ENCODE measurements around the gene DDAH1.
"Not testable (repeated sequence)": the region's sequence is repeated elsewhere in the genome, so short reads cannot be mapped to it uniquely, and the experiment has no call there.

DDAH1 gene

DNA sequence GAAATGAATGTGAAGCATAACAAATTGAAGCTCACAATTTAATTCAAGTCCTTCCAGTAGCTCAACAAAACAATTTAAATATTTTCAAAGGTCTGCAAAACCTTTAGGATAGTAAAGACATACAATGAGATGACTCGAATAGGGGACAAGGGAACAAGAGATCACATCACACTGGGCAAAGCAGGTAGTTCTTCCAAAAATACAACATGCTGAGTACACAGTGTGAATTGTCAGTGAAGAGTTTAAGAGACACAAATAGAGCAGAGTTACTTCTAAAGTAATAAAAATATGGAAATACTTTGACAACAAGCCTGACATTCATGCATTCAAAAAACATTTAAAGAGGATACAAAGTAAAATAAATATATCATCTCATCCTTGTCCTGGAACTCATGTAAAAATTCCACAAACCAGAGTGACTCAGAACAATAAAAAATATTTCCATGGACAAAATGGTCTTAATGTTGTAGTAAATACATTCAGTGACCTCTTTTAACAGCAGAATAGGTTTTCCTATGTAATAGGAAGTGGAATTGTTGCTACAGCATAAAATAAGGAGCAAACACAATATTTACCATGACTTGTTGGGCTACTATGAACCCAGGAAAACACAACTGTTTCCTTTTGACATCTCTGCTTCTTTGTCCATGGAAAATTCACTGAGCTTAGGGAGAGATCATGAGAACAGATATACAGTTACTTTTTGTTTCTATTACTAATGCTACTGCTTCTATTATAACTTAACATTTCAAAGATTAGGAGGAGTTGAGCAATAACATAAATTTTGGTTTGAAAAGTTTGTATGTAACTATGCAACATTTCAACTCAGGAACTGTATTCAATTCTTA is 104.9 kb downstream of the DDAH1 start:
- no peak for DNase-seq (ENCODE audit: low spot score)

GRCh38 chr1:85358702-85359438 is 106.1 kb downstream of the DDAH1 start:
- no peak for DNase-seq (ENCODE audit: low spot score)

DNA sequence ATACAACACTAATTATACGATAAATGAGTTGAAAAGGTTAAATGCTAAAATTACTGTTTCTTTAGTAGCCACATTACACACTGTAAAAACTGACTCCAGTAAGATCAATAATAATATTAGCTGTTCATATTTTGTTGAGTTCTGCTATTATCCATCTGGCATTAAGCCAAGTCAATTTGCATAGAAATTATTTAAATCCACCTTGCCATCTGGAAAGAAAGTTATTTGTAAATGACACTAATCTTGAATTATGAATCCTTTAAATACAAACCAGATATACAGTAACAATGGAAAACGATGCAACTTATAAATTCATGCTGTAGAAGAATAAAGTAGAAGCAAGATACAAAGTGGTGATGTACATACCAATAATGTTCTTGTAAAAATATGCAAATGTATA is 107.1 kb downstream of the DDAH1 start:
- no peak for DNase-seq (ENCODE audit: low spot score)

- DNase-seq (ENCODE audit: low spot score), result no peak
Observed at GRCh38 chr1:85356130-85356529, 108.8 kb downstream of the DDAH1 start.

DNA sequence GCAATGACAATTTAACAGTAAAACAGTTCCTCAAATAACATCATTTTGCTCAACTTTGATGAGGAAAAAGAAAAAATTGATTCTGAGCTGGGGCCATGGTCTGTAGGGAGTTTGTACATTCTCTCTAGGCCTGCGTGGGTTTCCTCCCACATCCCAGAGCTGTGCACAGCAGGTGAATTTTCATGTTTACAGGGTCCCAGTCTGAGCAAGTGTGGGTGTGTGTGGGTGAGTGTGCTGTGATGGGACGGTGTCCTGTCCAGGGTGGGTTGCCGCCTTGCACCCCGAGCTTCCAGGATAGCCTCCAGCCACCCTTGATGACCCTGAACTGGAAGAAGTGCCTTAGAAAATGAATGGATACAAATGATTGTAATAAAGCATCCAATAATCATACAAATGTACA is 112.9 kb downstream of the DDAH1 start:
- no peak for DNase-seq (ENCODE audit: low spot score)

DNA sequence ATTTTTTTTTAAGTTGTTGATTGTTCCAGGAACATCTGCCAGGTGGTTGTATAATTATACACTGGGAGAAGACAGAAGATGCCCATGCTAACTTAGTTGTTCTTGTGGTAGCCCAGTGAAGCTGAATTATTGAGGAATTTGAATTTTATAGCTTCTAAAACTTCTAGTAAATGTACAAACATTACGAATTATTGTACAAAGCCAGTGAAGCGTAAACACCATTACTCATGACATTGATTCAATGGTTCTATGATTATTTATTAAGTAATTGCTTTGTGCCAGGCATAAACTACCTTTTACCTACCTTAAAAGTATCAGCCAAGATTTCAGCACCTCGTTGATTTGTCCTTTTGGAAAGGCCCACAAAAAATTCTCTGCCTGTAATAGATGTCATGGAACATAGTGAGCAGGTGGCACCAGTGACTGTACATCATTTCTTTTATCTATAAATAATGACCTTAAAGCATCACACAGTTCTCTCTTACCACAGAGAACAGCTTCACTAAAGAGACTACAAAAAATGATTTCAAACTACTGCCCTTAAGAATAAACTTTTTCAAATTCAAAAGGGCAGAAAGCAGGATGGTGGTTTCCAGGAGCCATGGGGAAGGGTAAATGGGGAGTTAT is 113.6 kb downstream of the DDAH1 start:
- DNase-seq (ENCODE audit: low spot score), result no peak

DNA sequence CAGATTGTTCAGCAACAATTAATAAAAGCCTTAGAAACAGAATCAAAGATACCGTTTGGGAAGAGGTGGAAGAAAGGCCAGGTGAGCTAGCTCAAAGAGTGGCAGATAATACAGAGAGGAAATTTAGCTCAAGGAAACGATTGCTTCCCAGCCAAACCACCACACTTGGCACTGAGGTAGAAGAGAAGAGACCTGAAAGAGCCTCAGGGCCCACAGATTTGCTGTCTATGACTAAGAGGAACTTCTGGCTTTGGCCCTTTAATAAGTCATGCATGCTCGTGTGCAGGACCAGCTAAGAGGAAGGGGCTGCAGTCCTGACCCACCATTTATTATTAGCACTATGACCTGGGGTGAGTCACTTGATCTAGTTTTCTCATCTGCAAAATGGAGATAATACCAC is 115.7 kb downstream of the DDAH1 start:
- DNase-seq (ENCODE audit: low spot score), result no peak

GRCh38 chr1:85347908-85348307 is 117.1 kb downstream of the DDAH1 start:
- no peak for DNase-seq (ENCODE audit: low spot score)

GRCh38 chr1:85347275-85347674 is 117.7 kb downstream of the DDAH1 start:
- not testable (repeated sequence) for DNase-seq (ENCODE audit: low spot score)

DNA sequence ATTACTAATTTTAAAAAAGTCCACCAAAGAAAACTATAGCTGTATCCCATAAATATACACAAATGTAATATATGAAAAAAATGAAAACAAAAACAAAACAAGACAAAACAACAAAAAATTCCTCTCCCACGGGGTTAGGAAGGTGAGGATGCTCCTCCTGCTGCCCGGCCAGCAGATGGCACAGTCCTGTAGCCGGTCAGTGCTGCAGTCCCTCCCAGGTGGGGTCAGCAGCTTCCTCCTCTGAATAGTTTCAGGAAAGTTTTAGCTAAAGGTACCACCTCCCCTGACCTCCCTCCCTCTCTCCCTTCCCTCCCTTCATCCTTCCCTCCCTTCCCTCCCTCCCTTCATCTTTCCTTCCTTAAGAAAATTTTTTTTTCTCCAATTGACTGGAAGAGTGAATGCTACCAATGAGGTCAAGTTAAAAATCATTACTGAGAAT is 120.7 kb downstream of the DDAH1 start:
- no peak for DNase-seq (ENCODE audit: low spot score)

DNA sequence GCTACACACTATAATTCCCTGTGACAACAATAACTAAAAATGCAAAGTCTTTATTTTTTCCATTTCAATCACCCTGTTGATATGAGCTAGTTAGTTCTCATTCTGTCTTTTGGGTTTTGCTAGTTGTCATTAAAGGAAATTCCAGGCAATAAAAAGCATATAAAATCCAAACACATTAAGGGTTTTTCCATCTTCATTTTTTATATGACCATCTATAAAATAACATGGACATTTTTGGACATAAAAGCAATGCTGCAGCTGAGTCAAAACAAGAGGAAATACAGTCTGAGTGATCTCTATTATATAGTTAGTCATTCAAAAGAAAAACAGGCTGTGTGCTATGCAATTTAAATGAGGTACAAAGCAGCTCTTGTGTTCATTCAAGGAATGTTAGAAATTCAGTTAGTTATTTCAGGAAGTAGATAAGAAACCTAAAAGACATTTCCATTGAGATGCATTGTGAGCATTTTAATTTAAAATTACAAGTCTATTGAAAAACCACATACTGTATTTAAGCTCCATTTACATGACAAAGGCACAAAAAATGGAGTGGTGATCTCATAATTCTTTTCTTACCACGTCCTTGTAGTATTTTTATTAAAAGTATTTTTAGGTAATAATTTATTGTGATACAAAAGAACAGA is 121.2 kb downstream of the DDAH1 start:
- DNase-seq (ENCODE audit: low spot score), result no peak

DNA sequence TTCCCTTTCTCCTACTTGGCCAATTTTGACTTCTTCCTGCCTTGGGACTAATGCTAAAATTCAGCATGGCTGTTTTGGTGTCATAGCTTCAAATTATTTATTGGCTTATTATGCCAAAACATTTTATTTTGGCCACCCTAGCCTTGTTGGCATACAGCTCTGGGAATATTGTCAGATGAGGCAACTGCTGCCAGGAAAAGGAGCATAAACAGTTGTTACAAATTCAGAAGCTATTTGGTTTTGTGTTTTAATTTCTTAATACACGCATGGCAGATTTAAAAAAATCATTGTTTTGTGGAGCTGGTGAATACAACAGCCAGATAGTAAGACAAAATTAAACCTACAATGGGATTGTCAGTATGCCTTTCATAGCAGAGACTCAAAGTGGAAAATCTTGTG is 121.7 kb downstream of the DDAH1 start:
- no peak for DNase-seq (ENCODE audit: low spot score)

DNA sequence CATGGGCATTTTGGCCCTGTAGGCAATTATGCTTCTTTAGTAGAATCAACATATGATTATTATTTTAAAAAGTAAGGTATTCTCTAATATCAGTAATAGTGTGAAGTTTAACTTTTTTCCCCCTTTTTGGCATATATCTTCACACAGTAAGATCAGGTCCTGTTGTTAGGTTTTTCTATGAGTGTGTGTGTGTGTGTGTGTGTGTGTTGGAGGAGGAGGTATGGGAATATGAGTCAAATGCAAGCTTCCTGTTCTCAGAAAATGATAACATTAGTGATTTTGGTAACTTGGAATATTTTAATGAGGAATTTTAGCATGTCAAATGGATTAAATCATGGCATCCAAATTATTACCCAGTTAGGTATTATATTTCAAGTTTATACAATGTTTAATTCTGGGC is 122.8 kb downstream of the DDAH1 start:
- DNase-seq (ENCODE audit: low spot score), result no peak

DNA sequence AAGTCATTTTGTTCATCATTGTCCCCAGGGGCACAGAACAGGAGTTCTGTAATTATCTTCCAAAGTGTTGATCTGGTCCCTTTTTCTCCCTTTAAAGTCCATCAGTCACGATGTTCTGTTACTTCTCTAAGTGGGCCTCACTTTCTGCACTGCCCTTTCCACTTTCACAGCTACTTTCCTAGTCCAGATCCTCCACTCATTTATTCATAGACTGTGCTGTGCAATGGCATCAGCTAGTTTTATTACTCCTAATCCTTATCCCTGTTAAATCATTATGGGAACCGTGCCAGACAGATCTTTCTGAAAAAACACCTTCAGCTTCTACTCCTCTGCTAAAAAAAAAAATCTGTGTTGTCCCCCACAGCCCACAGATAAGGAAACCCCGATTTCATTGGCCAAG is 124.5 kb downstream of the DDAH1 start:
- DNase-seq (ENCODE audit: low spot score), result no peak

GRCh38 chr1:85339656-85340399 is 125.1 kb downstream of the DDAH1 start:
- no peak for DNase-seq (ENCODE audit: low spot score)

GRCh38 chr1:85339089-85339488 is 125.9 kb downstream of the DDAH1 start:
- DNase-seq (ENCODE audit: low spot score), result no peak

GRCh38 chr1:85334962-85335361 is 130.0 kb downstream of the DDAH1 start:
- no peak for DNase-seq (ENCODE audit: low spot score)

GRCh38 chr1:85333186-85333585 is 131.8 kb downstream of the DDAH1 start:
- no peak for DNase-seq (ENCODE audit: low spot score)

DNA sequence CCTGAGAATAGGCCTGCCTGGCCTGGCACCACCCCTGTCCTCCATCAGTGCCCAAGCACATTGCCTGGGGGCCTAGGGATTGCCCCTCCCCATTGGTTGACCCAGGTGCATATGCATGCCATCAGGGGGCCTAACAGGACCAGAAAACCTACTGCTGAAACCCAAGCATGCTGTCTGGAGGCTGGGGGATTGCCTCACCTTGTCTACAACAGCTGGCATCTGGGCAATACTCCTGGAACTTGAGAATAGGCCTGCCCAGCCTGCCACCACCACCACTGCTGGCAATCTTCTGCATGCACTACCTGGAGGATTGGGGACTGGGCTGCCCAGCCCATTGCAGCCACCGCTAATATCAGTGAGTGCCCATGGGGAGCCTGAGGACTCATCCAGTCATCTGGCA is 132.4 kb downstream of the DDAH1 start:
- DNase-seq (ENCODE audit: low spot score), result no peak

- no peak for DNase-seq (ENCODE audit: low spot score)
Observed at GRCh38 chr1:85330711-85331290, 134.2 kb downstream of the DDAH1 start.

DNA sequence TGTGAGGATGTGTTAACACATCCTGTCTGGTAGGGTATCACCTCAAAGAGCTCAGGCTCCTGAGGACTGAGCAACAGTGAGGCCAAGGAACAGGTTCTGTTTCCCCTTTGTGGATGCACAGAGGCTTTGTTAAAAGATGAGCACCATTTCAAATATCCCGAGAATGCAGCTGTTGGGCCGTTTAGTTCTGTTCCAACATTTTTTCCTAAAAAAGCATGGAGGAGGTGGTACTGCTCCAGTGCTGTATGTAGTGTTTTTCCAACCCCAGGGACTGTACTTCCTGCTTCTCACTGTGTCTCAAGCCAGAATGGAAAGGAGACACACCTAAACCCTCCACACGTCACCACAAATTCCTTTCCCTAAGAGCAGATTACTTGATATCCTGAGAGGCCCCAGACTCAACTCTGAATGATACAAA is 134.7 kb downstream of the DDAH1 start:
- no peak for DNase-seq (ENCODE audit: low spot score)
